ENCODE measurements around the gene REXO1. TPM values are rescaled to one million over a fixed set of nuclear protein-coding genes. Genes with fewer than 3 reads are reported as not detected.

Gene REXO1
- total and polyA plus RNA-seq, 8 donors = 16.9 to 30.8 (median 24.4) TPM

- DNase-seq (peak in 3 of 4 donors; percentile 50 to 89 (median 57)), ATAC-seq (no peak)
- Histone ChIP-seq H3K9me3 (no peaks in the 10 kb centered on the region), H3K27me3 (no peaks in the 10 kb centered on the region), H3K4me1 (peaks cover 27 to 59% of the 10 kb centered on the region in 2 donors), H3K4me3 (peak overlapping the region; percentile 61 to 76), H3K36me3 (peaks cover 0 to 4% of the 10 kb centered on the region in 2 donors), H3K27ac (peak overlapping the region in 1 of 2 donors; percentile 80)
- TF ChIP-seq CTCF (IDR thresholded peaks at IDR 0.05) = no peak
- intact Hi-C loops (cut with DNase I) = no loop called here
These were observed 14.4 kb upstream of the REXO1 start for GRCh38 chr19:1862424-1863327.

GRCh38 chr19:1862068-1862423 is 13.8 kb upstream of the REXO1 start:
- peak overlapping the region in 1 of 2 donors; percentile 53 for H3K27ac ChIP-seq
- H3K27me3 ChIP-seq = no peaks in the 10 kb centered on the region
- H3K36me3 ChIP-seq = peaks cover 0 to 1% of the 10 kb centered on the region in 2 donors
- ATAC-seq = no peak
- no peaks in the 10 kb centered on the region for H3K9me3 ChIP-seq
- TF ChIP-seq CTCF (IDR thresholded peaks at IDR 0.05) = no peak
- intact Hi-C loops (cut with DNase I) = no loop called here
- DNase-seq = no peak
- H3K4me1 ChIP-seq = peaks cover 34 to 65% of the 10 kb centered on the region in 2 donors
- H3K4me3 ChIP-seq = peak overlapping the region; percentile 61 to 76

- peak overlapping the region in 1 of 2 donors; percentile 53 for H3K27ac ChIP-seq
- H3K27me3 ChIP-seq = no peaks in the 10 kb centered on the region
- H3K4me3 ChIP-seq = peak overlapping the region; percentile 61 to 76
- H3K36me3 ChIP-seq = no peaks in the 10 kb centered on the region
- no peak for TF ChIP-seq CTCF (IDR thresholded peaks at IDR 0.05)
- no peaks in the 10 kb centered on the region for H3K9me3 ChIP-seq
- intact Hi-C loops (cut with DNase I) = no loop called here
- peaks cover 34 to 70% of the 10 kb centered on the region in 2 donors for H3K4me1 ChIP-seq
- DNase-seq (no peak), ATAC-seq (no peak)
These were observed 13.3 kb upstream of the REXO1 start for GRCh38 chr19:1861599-1862031.

- Histone ChIP-seq H3K36me3 (no peaks in the 10 kb centered on the region), H3K9me3 (no peaks in the 10 kb centered on the region), H3K4me1 (peaks cover 39 to 76% of the 10 kb centered on the region in 2 donors), H3K27me3 (no peaks in the 10 kb centered on the region), H3K4me3 (peak overlapping the region in 1 of 2 donors; percentile 76), H3K27ac (peak overlapping the region in 1 of 2 donors; percentile 41)
- intact Hi-C loops (cut with DNase I) = no loop called here
- DNase-seq (peak in 1 of 4 donors; percentile 44), ATAC-seq (no peak)
- TF ChIP-seq CTCF (IDR thresholded peaks at IDR 0.05) = no peak
These were observed 12.7 kb upstream of the REXO1 start for GRCh38 chr19:1860821-1861598.

Measured in left lung (tissue), 10 donors.